GM06990 (cell line): ENCODE results near the gene CIC.

Experiments
- DNase-seq: peaks from one replicate; pipeline ENCODE4 v3.0.0-alpha.2; 2011; ENCODE audit not compliant: insufficient read length; ENCODE audit errors: extremely low read depth
- H3K27me3 ChIP-seq: replicated peaks from 2 replicates; pipeline ENCODE4 v1.6.0; 2011; ENCODE audit warnings: low read length; ENCODE audit not compliant: control insufficient read depth, insufficient read depth
- H3K36me3 ChIP-seq: 2 replicates; pipeline ENCODE4 v1.5.1; 2011; ENCODE audit warnings: low read length; ENCODE audit not compliant: control insufficient read depth, insufficient read depth
- H3K4me3 ChIP-seq: replicated peaks from 2 replicates; pipeline ENCODE4 v1.5.1; 2011; ENCODE audit warnings: low read depth, mild to moderate bottlenecking, control low read depth, low read length
- CTCF ChIP-seq: IDR thresholded peaks from 2 replicates; pipeline ENCODE4 v1.5.1; 2011; ENCODE audit warnings: low read length, control low read depth, mild to moderate bottlenecking, inconsistent platforms; ENCODE audit not compliant: insufficient read depth, poor library complexity, severe bottlenecking

The CIC gene

GRCh38 chr19:42249769-42250168, 19.3 kb upstream of the CIC start:
- no peaks in the 10 kb centered on the region for H3K27me3 ChIP-seq
- H3K36me3 ChIP-seq: peaks cover 2% of the 10 kb centered on the region
- no peak overlapping the region for H3K4me3 ChIP-seq
- TF ChIP-seq CTCF: no peak
- DNase-seq: no peak

DNA sequence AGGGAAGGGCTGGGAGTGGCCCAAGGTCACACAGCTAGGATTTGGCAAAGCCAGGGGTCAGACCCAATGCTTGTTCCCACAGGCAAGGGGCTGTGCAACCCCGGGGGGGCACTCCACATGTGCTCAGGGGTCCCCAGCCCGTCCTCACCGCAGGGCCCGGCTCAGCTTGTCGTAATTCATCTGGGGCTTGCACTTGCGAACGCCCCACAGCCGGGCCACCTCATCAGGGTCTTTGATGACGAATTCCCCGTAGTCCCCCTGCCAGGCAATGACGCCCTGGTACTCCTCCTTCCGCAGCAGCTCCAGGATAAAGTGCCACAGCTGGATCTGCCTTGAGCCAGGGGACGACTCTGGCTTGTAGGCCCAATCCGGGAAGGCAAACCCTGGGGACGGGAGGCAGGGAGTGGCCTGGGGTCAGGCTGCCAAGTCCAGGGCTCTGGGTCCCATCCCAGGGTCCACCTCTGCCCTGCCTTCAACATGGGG, 18.8 kb upstream of the CIC start:
- DNase-seq: no peak
- Histone ChIP-seq H3K36me3 (peaks cover 2% of the 10 kb centered on the region), H3K4me3 (no peak overlapping the region), H3K27me3 (no peaks in the 10 kb centered on the region)
- no peak for TF ChIP-seq CTCF

- no peak for DNase-seq
- TF ChIP-seq CTCF: no peak
- no peaks in the 10 kb centered on the region for H3K27me3 ChIP-seq
- no peak overlapping the region for H3K4me3 ChIP-seq
- peaks cover 2% of the 10 kb centered on the region for H3K36me3 ChIP-seq
Observed at GRCh38 chr19:42250666-42251531, 18.2 kb upstream of the CIC start.

DNA sequence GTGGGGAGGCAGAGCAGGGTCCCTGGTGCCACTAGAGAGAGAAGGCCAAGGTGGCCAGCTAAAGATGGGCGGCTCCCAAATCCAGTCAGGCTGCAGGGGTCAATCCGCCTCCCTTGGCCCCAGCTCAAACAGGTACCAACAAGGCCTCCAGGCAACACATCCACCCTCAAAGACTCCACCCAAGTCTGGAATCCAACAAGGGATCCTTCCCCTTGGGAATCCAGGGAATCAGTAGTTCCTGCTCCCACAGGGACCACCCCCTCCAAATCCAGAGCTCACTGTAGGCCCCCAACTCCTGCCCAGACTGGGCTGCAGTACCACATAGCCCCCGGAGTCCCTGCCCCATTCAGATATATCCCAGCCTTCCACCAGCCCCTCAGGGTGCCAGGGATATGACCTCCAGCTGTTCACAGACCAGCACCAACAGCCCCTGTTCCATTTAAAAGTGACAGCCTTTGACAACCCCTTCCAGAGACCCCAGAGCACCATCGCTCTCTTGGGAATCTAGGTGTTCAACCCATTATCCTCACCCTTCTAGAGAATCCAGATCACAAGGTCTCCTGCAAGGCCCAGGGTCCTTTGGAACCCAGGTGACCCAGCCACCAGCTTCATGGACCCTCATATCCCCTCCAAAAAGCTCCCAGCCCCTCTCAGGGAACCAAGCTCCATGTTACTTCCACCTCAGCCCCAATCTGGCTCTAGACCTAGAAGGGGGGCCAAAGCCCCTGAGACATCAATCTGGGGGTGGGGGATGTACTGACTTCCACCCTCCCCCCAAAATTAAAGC, 17.3 kb upstream of the CIC start:
- Histone ChIP-seq H3K27me3 (no peaks in the 10 kb centered on the region), H3K36me3 (peaks cover 2% of the 10 kb centered on the region), H3K4me3 (no peak overlapping the region)
- DNase-seq: peak; percentile 1
- no peak for TF ChIP-seq CTCF

DNA sequence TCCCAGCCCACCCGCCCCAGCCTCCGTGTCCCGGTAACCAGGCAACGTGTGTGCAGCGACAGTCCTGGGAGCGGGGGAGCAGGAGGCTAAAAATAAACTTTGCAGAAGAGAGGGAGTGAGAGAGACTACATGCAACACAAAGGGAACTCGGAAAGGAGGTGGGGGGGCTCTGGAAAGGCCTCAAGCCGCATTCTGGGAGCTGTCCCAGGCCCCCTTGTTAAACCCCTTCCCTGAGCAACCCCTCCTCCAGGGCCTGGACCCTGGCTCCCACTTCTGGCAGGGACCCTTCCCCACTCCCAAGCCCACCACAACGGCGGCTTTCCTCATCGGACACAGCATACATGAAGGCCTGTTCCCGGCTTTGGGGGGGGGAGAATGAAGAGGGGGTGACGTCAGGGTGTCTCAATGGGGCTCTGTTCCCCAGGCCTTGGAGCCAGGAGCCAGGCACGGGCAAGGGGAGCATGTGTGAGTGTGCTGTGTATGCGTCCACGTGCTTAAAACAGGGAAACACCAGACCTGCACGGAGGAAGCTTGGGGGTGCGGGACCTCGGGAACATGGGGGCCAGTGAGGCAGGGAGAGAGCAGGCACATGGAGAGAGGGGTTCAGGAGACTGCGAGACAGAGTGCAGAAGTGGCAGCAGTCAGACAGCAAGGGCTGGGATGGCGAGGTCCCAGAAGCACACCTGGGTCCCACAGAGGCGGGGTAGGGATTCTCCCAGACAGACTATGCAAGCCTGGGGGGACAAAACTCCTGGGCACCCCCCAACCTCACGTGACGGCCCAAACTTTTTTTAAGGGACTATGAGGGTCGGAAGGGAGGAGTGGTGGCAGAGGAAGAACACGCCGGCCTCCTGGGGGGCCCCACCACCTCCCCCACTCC, 16.4 kb upstream of the CIC start:
- peaks cover 2% of the 10 kb centered on the region for H3K36me3 ChIP-seq
- no peaks in the 10 kb centered on the region for H3K27me3 ChIP-seq
- H3K4me3 ChIP-seq: peak overlapping the region; percentile 87
- DNase-seq: peak; percentile 28
- TF ChIP-seq CTCF: no peak
